Coronary artery (tissue), 2 donors: ENCODE measurements around the gene ZNF738.

ENCODE experiments used
- DNase-seq: peaks from one replicate; pipeline ENCODE4 v3.0.0-alpha.2; 2017; ENCODE audit warnings: low spot score
- H3K27ac ChIP-seq, 2 donors: fragments of 200-600 bp; sonication (generic); one replicate each; pipeline ENCODE4 v1.5.1; 2016 to 2019
- H3K4me3 ChIP-seq: fragments of 200-600 bp; sonication (generic); 2 replicates; pipeline ENCODE4 v1.5.1; 2016; ENCODE audit warnings: mild to moderate bottlenecking, moderate library complexity
- CTCF ChIP-seq: fragments of 200-600 bp; sonication (generic); IDR thresholded peaks from one replicate; pipeline ENCODE4 v1.5.1; 2019; ENCODE audit warnings: antibody characterized with exemption

Gene ZNF738

GRCh38 chr19:21362291-21362690 is 3.5 kb downstream of the ZNF738 start:
- Histone ChIP-seq H3K27ac (no peak overlapping the region), H3K4me3 (no peak overlapping the region)
- no peak for TF ChIP-seq CTCF
- DNase-seq = no peak

GRCh38 chr19:21383980-21384582 is 25.3 kb downstream of the ZNF738 start:
- H3K4me3 ChIP-seq = no peak overlapping the region
- DNase-seq = no peak
- TF ChIP-seq CTCF = no peak
- no peak overlapping the region for H3K27ac ChIP-seq

GRCh38 chr19:21396121-21396520 is 37.3 kb downstream of the ZNF738 start:
- TF ChIP-seq CTCF = no peak
- DNase-seq = no peak
- Histone ChIP-seq H3K27ac (no peak overlapping the region), H3K4me3 (no peak overlapping the region)

- no peak for TF ChIP-seq CTCF
- Histone ChIP-seq H3K27ac (peak within 1 kb of the TSS; percentile 63 to 92), H3K4me3 (peak within 1 kb of the TSS; percentile 94)
- DNase-seq = peak; percentile 96
Observed at GRCh38 chr19:21396893-21397572, 38.2 kb downstream of the ZNF738 start, which contains the start of gene ZNF493. ZNF493 (plus strand) TSS chr19:21397133; CDS start chr19:21397238, 105 bp downstream.

- Histone ChIP-seq H3K4me3 (no peak overlapping the region), H3K27ac (no peak overlapping the region)
- TF ChIP-seq CTCF = no peak
- DNase-seq = no peak
Observed at GRCh38 chr19:21398851-21399250, 40.1 kb downstream of the ZNF738 start.

GRCh38 chr19:21402303-21402985 is 43.6 kb downstream of the ZNF738 start:
- no peak overlapping the region for H3K4me3 ChIP-seq
- TF ChIP-seq CTCF = no peak
- no peak for DNase-seq
- H3K27ac ChIP-seq = no peak overlapping the region

GRCh38 chr19:21410166-21410565 is 51.4 kb downstream of the ZNF738 start:
- no peak for DNase-seq
- no peak overlapping the region for H3K27ac ChIP-seq
- no peak overlapping the region for H3K4me3 ChIP-seq
- TF ChIP-seq CTCF = no peak
